CD4-positive, alpha-beta T cell treated with Interferon alpha-2 for 1 hour (primary cell): ENCODE data around the gene FYTTD1.
A peak's percentile ranks its signal among the peaks of the same experiment; 100 is the strongest.

ENCODE experiments used
- DNase-seq, 2 donors: peaks; one replicate each; pipeline ENCODE4 v3.0.0-alpha.2; 2020 to 2022

FYTTD1 gene

GRCh38 chr3:197793247-197793646 is 43.6 kb downstream of the FYTTD1 start:
- DNase-seq, result peak in 1 of 2 donors; percentile 45

DNA sequence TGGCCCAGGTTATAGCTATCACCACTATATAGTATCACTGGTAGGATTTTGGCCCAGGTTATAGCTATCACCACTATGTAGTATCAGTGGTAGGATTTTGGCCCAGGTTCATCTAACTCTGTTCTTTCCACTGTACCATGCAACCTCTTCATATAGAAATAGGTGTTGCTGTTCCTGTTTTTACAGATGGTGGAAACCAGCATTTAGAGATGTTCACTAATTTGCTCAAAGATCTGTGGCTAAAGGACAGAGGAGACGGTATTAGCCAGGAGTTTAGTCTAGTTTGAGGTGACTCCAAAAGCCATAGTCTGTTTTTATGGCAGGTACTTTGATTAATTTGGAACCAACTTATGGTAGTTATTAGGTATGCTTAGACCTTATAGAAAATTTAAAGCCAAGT is 44.4 kb downstream of the FYTTD1 start:
- DNase-seq, result no peak

GRCh38 chr3:197795200-197795599 is 45.5 kb downstream of the FYTTD1 start:
- no peak for DNase-seq

DNA sequence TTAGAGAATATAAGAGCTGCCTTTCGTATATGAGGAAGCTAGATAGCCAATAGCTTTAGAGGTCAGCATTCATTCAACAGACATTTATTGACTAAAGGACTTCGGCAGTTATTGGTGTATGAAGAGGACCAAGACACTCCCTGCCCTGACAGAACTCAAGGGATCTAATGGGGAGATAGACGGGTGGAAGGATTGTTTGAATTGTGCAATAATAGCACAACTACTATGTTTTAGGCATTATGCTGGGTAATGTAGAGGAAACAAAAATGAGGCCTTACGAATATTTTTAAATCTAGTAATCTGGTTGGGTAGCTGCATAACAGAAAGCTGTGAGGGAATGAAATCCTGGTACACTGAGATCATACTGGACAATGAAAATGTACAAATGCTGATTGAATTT is 46.4 kb downstream of the FYTTD1 start:
- no peak for DNase-seq

- no peak for DNase-seq
Measured at GRCh38 chr3:197798863-197799262, 49.2 kb downstream of the FYTTD1 start.

DNA sequence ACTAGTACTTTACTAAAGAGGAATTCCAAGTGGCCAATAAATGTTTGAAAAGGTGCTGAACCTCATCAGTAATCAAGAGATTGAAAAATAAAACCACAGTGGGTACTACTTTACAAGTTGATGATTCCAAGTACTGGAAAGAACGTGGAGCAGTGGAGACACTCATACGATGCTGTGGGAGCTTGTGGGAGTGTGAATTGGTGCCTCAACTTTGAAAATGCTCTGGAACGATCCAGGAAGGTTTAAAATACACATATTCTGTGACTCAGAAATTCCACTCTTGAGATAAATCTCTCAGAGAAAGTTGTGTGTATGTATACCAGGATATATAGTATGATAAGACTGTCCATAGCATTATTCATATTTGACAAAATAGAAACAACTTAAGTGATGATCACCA is 50.7 kb downstream of the FYTTD1 start:
- no peak for DNase-seq

GRCh38 chr3:197801891-197802778 is 52.5 kb downstream of the FYTTD1 start:
- peak; percentile 20 to 59 for DNase-seq

GRCh38 chr3:197802779-197803459 is 53.2 kb downstream of the FYTTD1 start:
- DNase-seq, result peak in 1 of 2 donors; percentile 11

- no peak for DNase-seq
Measured at GRCh38 chr3:197804511-197804910, 54.8 kb downstream of the FYTTD1 start.

- no peak for DNase-seq
Measured at GRCh38 chr3:197807969-197808587, 58.4 kb downstream of the FYTTD1 start.

- DNase-seq, result no peak
Measured at GRCh38 chr3:197809356-197810020, 59.8 kb downstream of the FYTTD1 start.

DNA sequence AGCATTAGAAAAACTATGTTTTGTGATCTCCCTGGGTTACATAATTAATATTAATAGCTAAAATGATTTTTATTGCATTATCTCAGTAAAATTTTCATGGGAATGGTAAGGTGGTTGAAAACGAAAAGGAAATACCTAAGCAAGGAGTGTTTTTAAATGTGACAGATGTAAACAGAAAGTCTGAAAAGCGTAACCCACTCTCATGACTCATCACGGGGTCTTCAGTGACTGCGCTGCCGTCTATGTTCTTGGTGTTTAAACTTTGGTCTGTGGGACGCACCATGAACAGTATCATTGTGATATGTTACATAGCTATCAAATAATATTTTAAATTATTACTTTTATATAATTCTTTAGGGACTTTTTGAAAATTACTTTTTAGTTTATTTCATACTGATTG is 61.2 kb downstream of the FYTTD1 start:
- DNase-seq, result no peak

GRCh38 chr3:197811343-197811742 is 61.7 kb downstream of the FYTTD1 start:
- no peak for DNase-seq

GRCh38 chr3:197814372-197814771 is 64.7 kb downstream of the FYTTD1 start:
- no peak for DNase-seq

- no peak for DNase-seq
Measured at GRCh38 chr3:197820550-197821335, 71.1 kb downstream of the FYTTD1 start.

GRCh38 chr3:197829397-197830045 is 79.8 kb downstream of the FYTTD1 start:
- no peak for DNase-seq

- DNase-seq, result no peak
Measured at GRCh38 chr3:197830308-197830966, 80.8 kb downstream of the FYTTD1 start.

- no peak for DNase-seq
Measured at GRCh38 chr3:197830967-197831313, 81.3 kb downstream of the FYTTD1 start.

DNA sequence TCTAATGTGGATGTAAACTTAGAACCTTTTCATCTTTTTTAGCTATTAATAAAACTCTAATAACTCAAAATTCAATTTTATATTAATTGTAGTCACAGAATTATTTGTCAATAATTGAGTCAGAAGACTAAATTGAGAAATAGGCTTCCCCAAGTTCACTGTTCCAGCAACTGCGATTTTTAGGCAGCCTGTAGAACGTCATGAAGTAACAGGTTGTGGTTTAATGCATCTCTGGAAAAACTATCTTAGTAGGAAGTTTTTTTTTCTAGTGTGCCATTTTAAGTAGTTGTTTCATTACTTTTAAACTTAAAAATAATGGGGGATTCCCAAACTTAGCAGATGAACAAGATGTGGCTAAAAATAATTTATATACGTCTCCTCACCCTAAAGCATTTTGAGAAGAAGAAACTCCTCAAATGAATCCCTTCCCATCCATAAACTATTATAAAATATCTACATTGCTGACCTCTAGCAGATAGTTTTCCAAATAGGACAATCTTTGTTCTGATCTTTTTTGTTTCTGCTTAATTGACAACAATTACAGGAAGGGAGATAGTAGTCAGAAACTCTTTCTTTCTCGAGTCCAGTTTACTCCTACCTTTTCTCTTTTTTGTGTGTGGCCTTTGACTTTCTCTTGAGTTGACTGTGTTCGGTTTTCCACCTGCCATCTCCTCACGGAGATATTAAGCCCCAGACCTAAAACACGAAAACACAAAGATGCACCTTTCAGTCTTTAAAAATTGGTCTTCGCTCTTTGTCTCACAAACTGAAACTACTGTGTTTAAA is 84.4 kb downstream of the FYTTD1 start:
- DNase-seq, result no peak

DNA sequence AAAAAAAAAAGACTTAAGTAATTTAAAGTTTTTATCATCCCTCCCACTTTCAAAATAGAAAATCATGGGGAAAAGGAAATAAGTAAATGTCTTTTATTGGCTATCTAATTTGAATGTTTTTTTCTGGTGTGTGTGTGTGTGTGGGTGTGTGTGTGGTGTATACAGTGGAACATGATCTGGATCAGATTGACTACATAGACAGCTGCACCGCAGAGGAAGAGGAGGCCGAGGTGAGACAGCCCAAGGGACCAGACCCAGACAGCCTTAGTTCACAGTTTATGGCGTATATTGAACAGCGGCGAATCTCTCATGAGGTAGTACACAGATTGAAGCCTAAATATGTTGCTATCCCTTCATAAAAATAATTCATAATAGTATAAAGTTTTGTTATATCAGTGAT is 85.8 kb downstream of the FYTTD1 start:
- no peak for DNase-seq

DNA sequence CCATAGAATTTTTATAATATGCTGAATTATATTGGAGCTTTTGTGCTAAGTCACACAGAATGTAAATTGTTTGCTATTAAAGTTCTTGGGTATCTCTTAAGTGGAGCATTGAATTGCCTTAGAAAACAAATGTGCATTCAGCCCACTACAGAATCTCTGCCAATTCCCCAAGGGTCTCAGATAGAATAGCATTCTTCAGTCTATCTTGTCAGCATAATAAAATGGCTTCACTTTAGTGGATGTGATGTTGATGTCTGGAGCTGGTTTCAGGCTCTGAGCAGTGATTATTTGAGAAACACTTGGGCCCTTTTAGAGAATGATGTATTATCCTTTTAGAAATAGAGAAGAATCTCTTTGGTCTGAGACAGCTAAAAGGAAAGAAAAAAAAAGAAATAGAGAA is 86.6 kb downstream of the FYTTD1 start:
- no peak for DNase-seq
